ENCODE data around the gene IPPK.
"Not testable (repeated sequence)": the region's sequence is repeated elsewhere in the genome, so short reads cannot be mapped to it uniquely, and the experiment has no call there.

IPPK gene

GRCh38 chr9:92589923-92590322 lies 80.0 kb downstream of the IPPK start:
- no peak for DNase-seq

- no peak for DNase-seq
Measured at GRCh38 chr9:92576175-92576574, 93.8 kb downstream of the IPPK start.

GRCh38 chr9:92573612-92574011 lies 96.3 kb downstream of the IPPK start:
- not testable (repeated sequence) for DNase-seq

GRCh38 chr9:92571871-92572270 lies 98.1 kb downstream of the IPPK start:
- DNase-seq, result not testable (repeated sequence)

GRCh38 chr9:92564982-92565381 lies 104.9 kb downstream of the IPPK start:
- no peak for DNase-seq

GRCh38 chr9:92564504-92564903 lies 105.4 kb downstream of the IPPK start:
- DNase-seq, result no peak
